Panc1 (cell line): Measurements from ENCODE around the gene ABAT. TPM values are rescaled to one million over a fixed set of nuclear protein-coding genes. Genes with fewer than 3 reads are reported as not detected.

Source experiments
- ATAC-seq: fragments of 200-7000 bp; cut with Tn5 transposase; 2 replicates; pipeline ENCODE4 v1.9.1; 2020; ENCODE audit warnings: mild to moderate bottlenecking, moderate library complexity
- BruUV-seq: library from RNA; stranded (reverse); fragments of 400-500 nt; replicated peaks from 2 replicates; lab custom pipeline; 2021; lab: Mats Ljungman, UMichigan
- CTCF ChIA-PET: fragments of 300-600 bp; sonication (Branson Sonifier 250); formaldehyde crosslinking; loops from one replicate; lab custom pipeline; 2022; ENCODE audit warnings: antibody characterized with exemption; lab: Charles Lee
- POLR2A ChIA-PET: fragments of 300-600 bp; sonication (Branson Sonifier 250); formaldehyde crosslinking; loops from one replicate; lab custom pipeline; 2022; ENCODE audit warnings: antibody characterized with exemption; lab: Charles Lee
- DNase-seq: peaks from one replicate; pipeline ENCODE4 v3.0.0-alpha.2; 2010; ENCODE audit warnings: low read depth, low spot score
- H3K27ac ChIP-seq: 2 replicates; pipeline ENCODE4 v1.5.1; 2011; ENCODE audit warnings: mild to moderate bottlenecking, low read length, inconsistent platforms
- H3K27me3 ChIP-seq: fragments of 200-500 bp; sonication (Bioruptor generic); 2 replicates; pipeline ENCODE4 v1.6.0; 2014; ENCODE audit warnings: low read length, inconsistent platforms; ENCODE audit not compliant: control insufficient read depth, insufficient read depth
- H3K36me3 ChIP-seq: fragments of 200-500 bp; sonication (Bioruptor generic); 2 replicates; pipeline ENCODE4 v1.5.1; 2014; ENCODE audit warnings: inconsistent platforms, mild to moderate bottlenecking, low read length, moderate library complexity; ENCODE audit not compliant: control insufficient read depth, insufficient read depth
- H3K4me1 ChIP-seq: 2 replicates; pipeline ENCODE4 v1.5.1; 2011; ENCODE audit warnings: inconsistent platforms, mild to moderate bottlenecking, low read length, moderate library complexity; ENCODE audit not compliant: control insufficient read depth, insufficient read depth
- H3K4me3 ChIP-seq, 2 experiments: 2 replicates each; pipeline ENCODE4 v1.5.1; 2011 to 2012; ENCODE audit warnings: low read depth in 2 of 2, low read length in 2 of 2, mild to moderate bottlenecking in 2 of 2, inconsistent platforms in 1 of 2, moderate library complexity in 1 of 2
- H3K9me3 ChIP-seq: fragments of 200-500 bp; sonication (Bioruptor generic); 2 replicates; pipeline ENCODE4 v1.5.1; 2014; ENCODE audit warnings: low read depth, mild to moderate bottlenecking, inconsistent platforms, low read length, moderate library complexity; ENCODE audit not compliant: control insufficient read depth, insufficient read depth
- CTCF ChIP-seq: fragments of 450-650 bp; IDR thresholded peaks from 2 replicates; pipeline ENCODE4 v1.5.1; 2017; ENCODE audit warnings: mild to moderate bottlenecking
- POLR2AphosphoS5 ChIP-seq: IDR thresholded peaks from 2 replicates; pipeline ENCODE4 v1.6.1; 2012; ENCODE audit warnings: mild to moderate bottlenecking, low read depth, low read length, moderate library complexity
- REST ChIP-seq, 2 experiments: IDR thresholded peaks; 2 replicates each; pipeline ENCODE4 v1.6.1; 2011 to 2012; ENCODE audit warnings: low read depth in 2 of 2, control low read depth in 1 of 2, low read length in 1 of 2, mild to moderate bottlenecking in 1 of 2, moderate library complexity in 1 of 2; ENCODE audit not compliant: insufficient read depth in 1 of 2
- SIN3A ChIP-seq: IDR thresholded peaks from 2 replicates; pipeline ENCODE4 v1.6.1; 2012; ENCODE audit warnings: low read depth, mild to moderate bottlenecking, low read length, moderate library complexity, borderline replicate concordance; ENCODE audit not compliant: insufficient read depth
- TCF7L2 ChIP-seq: IDR thresholded peaks from 2 replicates; pipeline ENCODE4 v1.6.1; 2011; ENCODE audit warnings: mild to moderate bottlenecking, low read depth, low read length, inconsistent platforms
- in situ Hi-C: cut with HindIII; loops from 2 replicates; pipeline ENCODE4 v1.10.0; 2016; ENCODE audit warnings: low sequenced_read_pairs, low pct_unique_long_range_greater_than_20kb
- intact Hi-C: fragments of 100-400 bp; cut with micrococcal nuclease; formaldehyde crosslinking; loops from one replicate; pipeline ENCODE4 v1.10.0; 2022; ENCODE audit not compliant: unreplicated experiment
- total RNA-seq: library from RNA; stranded (reverse); gene quantifications from one replicate; pipeline ENCODE4 v1.2.1, GENCODE V29; 2021; ENCODE audit not compliant: unreplicated experiment

ABAT gene
- total RNA-seq, 1 experiment from 2014 or later: 0.77 TPM

- intact Hi-C loops: no loop called here
- BruUV-seq: no TSS peak
- in situ Hi-C loops: no loop called here
- CTCF ChIA-PET: no interaction called here
- no peaks in the 10 kb centered on the region for H3K4me1 ChIP-seq
- peaks cover 5% of the 10 kb centered on the region for H3K36me3 ChIP-seq
- TF ChIP-seq POLR2AphosphoS5 (no peak), SIN3A (no peak), TCF7L2 (no peak), REST (IDR thresholded peaks at IDR 0.05; ENCODE audit: insufficient read depth in 1 of 2, low read depth in 2 of 2, low read length in 1 of 2) (no peak), CTCF (no peak)
- DNase-seq: no peak
- POLR2A ChIA-PET: no interaction called here
- no peaks in the 10 kb centered on the region for H3K27me3 ChIP-seq
- H3K27ac ChIP-seq: no peak overlapping the region
- no peaks in the 10 kb centered on the region for H3K9me3 ChIP-seq
- no peak for ATAC-seq
- no peak overlapping the region for H3K4me3 ChIP-seq
Observed at GRCh38 chr16:8631373-8631772, 43.0 kb upstream of the ABAT start.

DNA sequence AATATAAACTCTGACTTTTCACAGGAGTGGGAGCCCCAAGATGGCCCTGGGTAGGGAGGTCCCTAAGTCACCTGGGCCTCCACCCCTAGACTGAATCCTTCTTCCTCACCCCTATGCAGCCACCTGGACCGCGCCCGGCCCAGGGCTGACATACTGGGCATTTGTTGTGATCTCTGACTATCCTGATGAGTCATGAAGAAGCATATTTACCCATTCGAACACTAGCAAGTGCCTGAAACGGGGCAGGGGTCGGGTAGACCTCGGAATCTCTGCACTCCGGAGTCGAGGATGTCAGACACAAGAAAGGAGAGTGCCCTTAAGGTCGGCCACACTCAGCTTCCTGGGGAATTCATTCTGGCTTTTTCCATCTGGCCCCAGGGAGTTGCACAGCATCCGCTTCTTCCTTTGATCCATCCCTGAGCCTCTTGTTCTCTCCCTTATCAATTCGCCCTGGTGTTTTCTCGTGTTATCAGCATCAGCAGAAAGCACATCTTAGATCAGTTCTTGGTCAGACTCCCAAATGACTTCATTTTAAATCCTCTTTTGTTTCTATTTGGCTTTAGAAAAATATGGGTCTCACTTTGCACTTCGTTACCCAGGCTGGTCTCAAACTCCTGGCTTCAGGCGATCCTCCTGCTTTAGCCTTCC, 42.5 kb upstream of the ABAT start:
- CTCF ChIA-PET: no interaction called here
- TF ChIP-seq CTCF (no peak), POLR2AphosphoS5 (no peak), REST (IDR thresholded peaks at IDR 0.05; ENCODE audit: insufficient read depth in 1 of 2, low read depth in 2 of 2, low read length in 1 of 2) (no peak), SIN3A (no peak), TCF7L2 (no peak)
- H3K4me1 ChIP-seq: no peaks in the 10 kb centered on the region
- in situ Hi-C loops: no loop called here
- H3K36me3 ChIP-seq: peaks cover 5% of the 10 kb centered on the region
- POLR2A ChIA-PET: no interaction called here
- no peak for DNase-seq
- ATAC-seq: no peak
- H3K4me3 ChIP-seq: no peak overlapping the region
- no TSS peak for BruUV-seq
- H3K27me3 ChIP-seq: no peaks in the 10 kb centered on the region
- intact Hi-C loops: no loop called here
- no peaks in the 10 kb centered on the region for H3K9me3 ChIP-seq
- no peak overlapping the region for H3K27ac ChIP-seq
